Small intestine (tissue), 7 donors: ENCODE results near the gene MT1M. TPM values are rescaled to one million over a fixed set of nuclear protein-coding genes. Genes with fewer than 3 reads are reported as not detected.
"Not testable (repeated sequence)": the region's sequence is repeated elsewhere in the genome, so short reads cannot be mapped to it uniquely, and the experiment has no call there.

ENCODE experiments used
- DNase-seq, 2 donors: peaks; one replicate each; pipeline versions ENCODE4 v3.0.0 to v3.0.0-alpha.2; 2013
- FAIRE-seq: peaks from 2 replicates; lab custom pipeline; 2012; peaks lifted over from hg19 to GRCh38; lab: Jason Lieb, UNC
- H3K27ac ChIP-seq, 3 donors: one replicate each; pipeline ENCODE4 v1.5.1; 2013; ENCODE audit warnings: low read length in 2 of 3, mild to moderate bottlenecking in 2 of 3, control low read depth in 1 of 3, inconsistent platforms in 1 of 3, low read depth in 1 of 3, moderate library complexity in 1 of 3
- H3K27me3 ChIP-seq, 3 donors: one replicate each; pipeline ENCODE4 v1.6.1; 2013; ENCODE audit warnings: low read length in 3 of 3, inconsistent platforms in 1 of 3; ENCODE audit not compliant: control insufficient read depth in 3 of 3, insufficient read depth in 3 of 3
- H3K36me3 ChIP-seq, 3 donors: one replicate each; pipeline ENCODE4 v1.6.1; 2013; ENCODE audit warnings: low read length in 3 of 3, inconsistent platforms in 1 of 3, low read depth in 1 of 3, mild to moderate bottlenecking in 1 of 3, moderate library complexity in 1 of 3; ENCODE audit not compliant: control insufficient read depth in 3 of 3, insufficient read depth in 2 of 3
- H3K4me1 ChIP-seq, 3 donors: one replicate each; pipeline ENCODE4 v1.6.1; 2013; ENCODE audit warnings: low read length in 2 of 3, inconsistent platforms in 1 of 3, low read depth in 1 of 3, mild to moderate bottlenecking in 1 of 3, moderate library complexity in 1 of 3; ENCODE audit not compliant: control insufficient read depth in 3 of 3, insufficient read depth in 2 of 3
- H3K4me3 ChIP-seq, 3 donors: one replicate each; pipeline ENCODE4 v1.5.1; 2013; ENCODE audit warnings: low read length in 3 of 3, control low read depth in 1 of 3, inconsistent platforms in 1 of 3, low read depth in 1 of 3, mild to moderate bottlenecking in 1 of 3, moderate library complexity in 1 of 3
- H3K9me3 ChIP-seq, 2 donors: one replicate each; pipeline ENCODE4 v1.6.1; 2013; ENCODE audit warnings: low read depth in 1 of 2, low read length in 1 of 2; ENCODE audit not compliant: control insufficient read depth in 2 of 2, insufficient read depth in 1 of 2
- WGBS, 3 donors: extraction: QIAGEN DNeasy Blood & Tissue Kit; methylation state at CpG; one replicate each; pipeline ENCODE4 v1.1.7; 2013; 5-methylcytosine and 5-hydroxymethylcytosine counted together
- polyA plus RNA-seq, 4 donors: library from polyadenylated mRNA; stranded (reverse) in 3 of 4; unstranded in 1 of 4; fragments of 200-250 nt in 3 of 4; fragments of 120-200 nt in 1 of 4; gene quantifications; one replicate each; pipeline versions ENCODE4 v1.2.1 to v1.2.3, GENCODE V29; 2013
- donor health status: healthy with polysubstance abuse.
- donor health status: control.
- donor health status: control.
- donor health status: Bipolar disorder and iron deficiency.
- donor health status: healthy.

Gene MT1M
- polyA plus RNA-seq, 4 donors = 3.5 to 106 (median 8.6) TPM

- no peak overlapping the region for H3K27ac ChIP-seq
- peaks cover 0 to 6% (median 0%) of the 10 kb centered on the region in 3 donors for H3K4me1 ChIP-seq
- FAIRE-seq (no peak), DNase-seq (no peak)
- no peaks in the 10 kb centered on the region for H3K9me3 ChIP-seq
- WGBS, 3 donors = 83 to 91% (median 83%) methylated on average over 8 of the region's 8 CpGs
- no peak overlapping the region for H3K4me3 ChIP-seq
- H3K36me3 ChIP-seq = no peaks in the 10 kb centered on the region
- H3K27me3 ChIP-seq = peaks cover 0 to 22% (median 0%) of the 10 kb centered on the region in 3 donors
Observed at GRCh38 chr16:56620339-56620897, 12.0 kb upstream of the MT1M start.

- not testable (repeated sequence) for FAIRE-seq, H3K4me1 ChIP-seq, H3K9me3 ChIP-seq, H3K27ac ChIP-seq, DNase-seq, H3K36me3 ChIP-seq, H3K4me3 ChIP-seq
- 59 to 72% (median 64%) methylated on average over 4 of the region's 4 CpGs for WGBS, 3 donors
- H3K27me3 ChIP-seq = peaks cover 0 to 28% (median 0%) of the 10 kb centered on the region in 3 donors
Observed at GRCh38 chr16:56621665-56622445, 10.6 kb upstream of the MT1M start.

- peaks cover 0 to 19% (median 0%) of the 10 kb centered on the region in 3 donors for H3K27me3 ChIP-seq
- not testable (repeated sequence) for H3K27ac ChIP-seq, H3K36me3 ChIP-seq, FAIRE-seq, DNase-seq, H3K4me3 ChIP-seq, H3K4me1 ChIP-seq, H3K9me3 ChIP-seq
- WGBS, 3 donors = 87 to 89% (median 87%) methylated on average over 5 of the region's 5 CpGs
Observed at GRCh38 chr16:56623184-56623583, 9.3 kb upstream of the MT1M start.

- DNase-seq (no peak), FAIRE-seq (no peak)
- Histone ChIP-seq H3K4me3 (no peak overlapping the region), H3K27ac (no peak overlapping the region), H3K27me3 (peaks cover 0 to 15% (median 0%) of the 10 kb centered on the region in 3 donors), H3K9me3 (no peaks in the 10 kb centered on the region), H3K4me1 (peaks cover 0 to 3% (median 0%) of the 10 kb centered on the region in 3 donors), H3K36me3 (no peaks in the 10 kb centered on the region)
- WGBS, 3 donors = 90 to 96% (median 92%) methylated on average over 2 of the region's 2 CpGs
Observed at GRCh38 chr16:56623637-56624036, 8.8 kb upstream of the MT1M start.

- 2 to 3% (median 3%) methylated on average over 57 to 62 of the region's 62 CpGs for WGBS, 3 donors
- peaks cover 0 to 3% (median 0%) of the 10 kb centered on the region in 3 donors for H3K4me1 ChIP-seq
- peak within 1 kb of the TSS; percentile 39 to 95 (median 49) for H3K27ac ChIP-seq
- FAIRE-seq (no peak), DNase-seq (peak; percentile 73 to 91)
- no peaks in the 10 kb centered on the region for H3K9me3 ChIP-seq
- peaks cover 0 to 12% (median 0%) of the 10 kb centered on the region in 3 donors for H3K27me3 ChIP-seq
- peak within 1 kb of the TSS in 2 of 3 donors; percentile 64 to 77 for H3K4me3 ChIP-seq
- no peaks in the 10 kb centered on the region for H3K36me3 ChIP-seq
Observed at GRCh38 chr16:56625140-56625942, 7.1 kb upstream of the MT1M start, which contains the start of gene MT1E. TSS of gene MT1E (plus strand) at chr16:56625781. CDS start at chr16:56625852, 71 bp downstream.

- FAIRE-seq (no peak), DNase-seq (peak in 1 of 2 donors; percentile 48)
- Histone ChIP-seq H3K27ac (peak overlapping the region in 2 of 3 donors; percentile 39 to 95), H3K4me3 (peak overlapping the region in 2 of 3 donors; percentile 64 to 77), H3K4me1 (peaks cover 0 to 3% (median 0%) of the 10 kb centered on the region in 3 donors), H3K27me3 (peaks cover 0 to 15% (median 0%) of the 10 kb centered on the region in 3 donors), H3K36me3 (no peaks in the 10 kb centered on the region), H3K9me3 (no peaks in the 10 kb centered on the region)
- 11 to 26% (median 13%) methylated on average over 16 of the region's 16 CpGs for WGBS, 3 donors
Observed at GRCh38 chr16:56625943-56626654, 6.4 kb upstream of the MT1M start.

- H3K27ac ChIP-seq = peak overlapping the region in 1 of 3 donors; percentile 59
- no peaks in the 10 kb centered on the region for H3K36me3 ChIP-seq
- no peaks in the 10 kb centered on the region for H3K9me3 ChIP-seq
- H3K4me1 ChIP-seq = peaks cover 0 to 3% (median 0%) of the 10 kb centered on the region in 3 donors
- FAIRE-seq = no peak
- peak overlapping the region in 1 of 3 donors; percentile 77 for H3K4me3 ChIP-seq
- WGBS, 3 donors = 9 to 46% (median 19%) methylated on average over 7 of the region's 7 CpGs
- peaks cover 0 to 21% (median 0%) of the 10 kb centered on the region in 3 donors for H3K27me3 ChIP-seq
- DNase-seq = no peak
Observed at GRCh38 chr16:56626685-56627084, 5.8 kb upstream of the MT1M start.
